Measurements from ENCODE around the gene DDX54. TPM values are rescaled to one million over a fixed set of nuclear protein-coding genes. Genes with fewer than 3 reads are reported as not detected.

The DDX54 gene
- total and polyA plus RNA-seq, 2 of the 8 experiments (the other 6 are each of a cell fraction or from before 2014, with no cell fraction given): 64.9 to 113 TPM

GRCh38 chr12:113230315-113231234 is 45.3 kb upstream of the DDX54 start:
- Histone ChIP-seq H3K9me3 (ENCODE audit: insufficient read depth in 2 of 2, low read depth in 1 of 2, low read length in 1 of 2) (no peaks in the 10 kb centered on the region; a peak in 1 of 4 replicates), H2BK120ac (replicated peaks; ENCODE audit: low read depth, low read length) (no peak overlapping the region), H2BK15ac (ENCODE audit: low read length) (no peak overlapping the region), H2BK12ac (ENCODE audit: low read depth, low read length) (no peak overlapping the region), H4K5ac (ENCODE audit: insufficient read length, low read depth, low read length) (no peak overlapping the region), H3K36me3 (ENCODE audit: control insufficient read depth in 2 of 4, insufficient read depth in 4 of 4, low read length in 3 of 4) (peaks cover 2 to 18% (median 9%) of the 10 kb centered on the region in 4 experiments; a peak in 5 of 8 replicates), H3K18ac (ENCODE audit: extremely low read depth, low read length) (no peak overlapping the region), H3K23me2 (ENCODE audit: low read depth, low read length) (no peaks in the 10 kb centered on the region; the same call in 1 of the 2 replicates), H4K8ac (ENCODE audit: extremely low read depth, insufficient read depth, low read length) (no peak overlapping the region), H3K27me3 (replicated peaks in 1 of 4; ENCODE audit: control insufficient read depth in 3 of 4, extremely low read depth in 1 of 4, insufficient read depth in 3 of 4, low read length in 3 of 4) (no peaks in the 10 kb centered on the region; a peak in 1 of 7 replicates), H2BK5ac (ENCODE audit: low read depth, low read length) (0 out of 2 replicates have a peak overlapping the region, but pooled peaks have one; percentile 32), H3K27ac (ENCODE audit: low read depth, low read length) (0 out of 2 replicates have a peak overlapping the region, but pooled peaks have one; percentile 27), H2AFZ (ENCODE audit: low read length) (no peak overlapping the region), H3K4ac (replicated peaks; ENCODE audit: insufficient read length, low read depth, low read length) (no peak overlapping the region), H3K9ac (replicated peaks in 1 of 4; ENCODE audit: extremely low read depth in 1 of 4, low read depth in 3 of 4, low read length in 3 of 4) (no peak overlapping the region), H3K79me1 (ENCODE audit: low read depth, low read length) (no peaks in the 10 kb centered on the region), H3K4me1 (replicated peaks in 1 of 4; ENCODE audit: control insufficient read depth in 3 of 4, insufficient read depth in 4 of 4, low read length in 3 of 4) (peaks cover 9 to 20% (median 20%) of the 10 kb centered on the region in 4 experiments), H3K79me2 (ENCODE audit: control insufficient read depth in 1 of 2, insufficient read depth in 2 of 2, low read length in 2 of 2) (no peaks in the 10 kb centered on the region), H2AK5ac (ENCODE audit: low read depth, low read length) (no peak overlapping the region), H3K23ac (ENCODE audit: insufficient read length) (no peak overlapping the region), H4K91ac (replicated peaks; ENCODE audit: insufficient read length, low read length) (no peak overlapping the region), H3K4me3 (ENCODE audit: extremely low read depth in 1 of 4, insufficient read depth in 2 of 4, low read depth in 3 of 4, low read length in 4 of 4) (no peak overlapping the region), H3K56ac (replicated peaks; ENCODE audit: insufficient read length, low read depth, low read length) (no peak overlapping the region), H2BK20ac (ENCODE audit: low read length) (no peak overlapping the region), H3K4me2 (ENCODE audit: insufficient read depth in 1 of 2, low read depth in 2 of 2, low read length in 2 of 2) (no peak overlapping the region), H4K20me1 (replicated peaks in 1 of 2; ENCODE audit: control insufficient read depth in 1 of 2, insufficient read depth in 2 of 2, low read length in 2 of 2) (peaks cover 0 to 2% of the 10 kb centered on the region in 2 experiments), H3K14ac (ENCODE audit: insufficient read length) (no peak overlapping the region)
- DNase-seq (ENCODE audit: low read depth in 1 of 2, low spot score in 2 of 2) (no peak), FAIRE-seq (no peak)
- TF ChIP-seq CREB1 (IDR thresholded peaks at IDR 0.05): no peak
- TF ChIP-seq, protein P1, sequence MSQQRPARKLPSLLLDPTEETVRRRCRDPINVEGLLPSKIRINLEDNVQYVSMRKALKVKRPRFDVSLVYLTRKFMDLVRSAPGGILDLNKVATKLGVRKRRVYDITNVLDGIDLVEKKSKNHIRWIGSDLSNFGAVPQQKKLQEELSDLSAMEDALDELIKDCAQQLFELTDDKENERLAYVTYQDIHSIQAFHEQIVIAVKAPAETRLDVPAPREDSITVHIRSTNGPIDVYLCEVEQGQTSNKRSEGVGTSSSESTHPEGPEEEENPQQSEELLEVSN (IDR thresholded peaks at IDR 0.05): no peak
- no peak for TF ChIP-seq KDM1A (IDR thresholded peaks at IDR 0.05; ENCODE audit: borderline replicate concordance, low read length)
- no peak for TF ChIP-seq BCL11A (IDR thresholded peaks at IDR 0.05; ENCODE audit: low read depth in 2 of 2, low read length in 2 of 2)
- no peak for TF ChIP-seq POU5F1 (IDR thresholded peaks at IDR 0.05; ENCODE audit: low read depth, low read length)
- TF ChIP-seq KDM4A (IDR thresholded peaks at IDR 0.05; ENCODE audit: low read depth, low read length, severe bottlenecking): no peak
- WGBS, 2 experiments (ENCODE audit: extremely low coverage in 1 of 2, insufficient coverage in 1 of 2, insufficient read length in 1 of 2, insufficient replicate concordance in 2 of 2, low coverage in 1 of 2, low lambda C conversion rate in 2 of 2, missing lambda C conversion rate in 1 of 2): 91% methylated on average over 15 of the region's 15 CpGs; no CpG with 5 or more reads in 1 of the 2 experiments
- ChIA-PET CTCF (ENCODE audit: partially characterized antibody) (interaction anchor here (0.6 to 2.6 kb wide), 8 partner anchors 9 to 195 kb away, joined by 3 to 7 read pairs (median 3); partner anchors contain the start of gene TPCN1), POLR2A (ENCODE audit: partially characterized antibody) (interaction anchor here (2.4 kb wide), 1 partner anchor 9 kb away, joined by 15 read pairs; the partner anchor contains the start of gene TPCN1)
